H54 (cell line): ENCODE measurements around the gene PREX1.
"Not testable (repeated sequence)": the region's sequence is repeated elsewhere in the genome, so short reads cannot be mapped to it uniquely, and the experiment has no call there.

ENCODE experiments used
- DNase-seq: peaks from one replicate; pipeline ENCODE4 v3.0.0; 2011; ENCODE audit warnings: low spot score, mixed read lengths; ENCODE audit not compliant: insufficient read length
- FAIRE-seq: peaks from 3 replicates; lab custom pipeline; 2011; peaks lifted over from hg19 to GRCh38; lab: Jason Lieb, UNC
- POLR2A ChIP-seq: IDR thresholded peaks from 2 replicates; pipeline ENCODE4 v1.6.1; 2011; ENCODE audit warnings: low read depth, mild to moderate bottlenecking, low read length

The PREX1 gene

DNA sequence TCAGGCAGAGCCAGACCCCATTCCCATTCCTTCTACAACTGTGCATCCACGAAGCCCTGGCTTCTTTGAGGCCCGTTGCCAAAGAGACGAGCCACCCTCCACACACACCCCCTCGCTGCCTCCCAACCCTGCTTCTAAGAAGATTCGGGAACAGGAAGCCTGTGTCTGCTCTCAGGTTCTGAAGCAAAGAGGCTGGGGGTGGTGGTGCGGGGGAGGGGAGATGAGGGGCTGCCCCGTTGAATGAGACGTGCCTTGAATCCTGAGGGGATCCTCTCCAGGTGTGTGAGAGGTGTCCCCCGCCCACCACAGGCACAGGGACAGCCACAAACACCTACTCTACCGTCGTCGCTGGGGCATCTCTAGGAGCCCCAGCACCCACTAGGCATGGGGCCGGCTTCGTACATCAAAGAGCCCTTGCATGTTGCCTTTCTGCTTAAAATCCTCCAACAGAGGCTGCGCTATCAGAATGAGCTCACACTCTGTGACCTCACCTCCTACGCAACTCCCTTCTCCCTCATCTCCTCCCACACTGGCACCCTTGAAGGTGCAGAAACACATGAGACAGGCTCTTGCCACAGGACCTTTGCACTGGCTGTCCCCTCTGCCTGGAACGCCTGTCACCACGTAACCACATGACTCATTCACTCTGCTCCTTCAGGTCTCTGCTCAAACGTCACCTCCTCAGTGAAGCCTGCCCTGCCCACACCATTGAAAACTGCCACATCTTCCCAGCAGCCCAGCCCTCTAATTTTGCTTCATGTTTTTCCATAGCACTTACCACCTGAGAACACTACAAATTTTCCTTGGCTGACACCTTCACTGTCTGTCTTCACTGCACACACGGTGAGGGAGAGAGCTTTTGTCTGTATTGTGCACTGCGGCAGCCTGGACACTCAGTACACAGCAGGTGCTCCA is 58.5 kb downstream of the PREX1 start:
- FAIRE-seq = no peak
- no peak for DNase-seq
- no peak for TF ChIP-seq POLR2A

DNA sequence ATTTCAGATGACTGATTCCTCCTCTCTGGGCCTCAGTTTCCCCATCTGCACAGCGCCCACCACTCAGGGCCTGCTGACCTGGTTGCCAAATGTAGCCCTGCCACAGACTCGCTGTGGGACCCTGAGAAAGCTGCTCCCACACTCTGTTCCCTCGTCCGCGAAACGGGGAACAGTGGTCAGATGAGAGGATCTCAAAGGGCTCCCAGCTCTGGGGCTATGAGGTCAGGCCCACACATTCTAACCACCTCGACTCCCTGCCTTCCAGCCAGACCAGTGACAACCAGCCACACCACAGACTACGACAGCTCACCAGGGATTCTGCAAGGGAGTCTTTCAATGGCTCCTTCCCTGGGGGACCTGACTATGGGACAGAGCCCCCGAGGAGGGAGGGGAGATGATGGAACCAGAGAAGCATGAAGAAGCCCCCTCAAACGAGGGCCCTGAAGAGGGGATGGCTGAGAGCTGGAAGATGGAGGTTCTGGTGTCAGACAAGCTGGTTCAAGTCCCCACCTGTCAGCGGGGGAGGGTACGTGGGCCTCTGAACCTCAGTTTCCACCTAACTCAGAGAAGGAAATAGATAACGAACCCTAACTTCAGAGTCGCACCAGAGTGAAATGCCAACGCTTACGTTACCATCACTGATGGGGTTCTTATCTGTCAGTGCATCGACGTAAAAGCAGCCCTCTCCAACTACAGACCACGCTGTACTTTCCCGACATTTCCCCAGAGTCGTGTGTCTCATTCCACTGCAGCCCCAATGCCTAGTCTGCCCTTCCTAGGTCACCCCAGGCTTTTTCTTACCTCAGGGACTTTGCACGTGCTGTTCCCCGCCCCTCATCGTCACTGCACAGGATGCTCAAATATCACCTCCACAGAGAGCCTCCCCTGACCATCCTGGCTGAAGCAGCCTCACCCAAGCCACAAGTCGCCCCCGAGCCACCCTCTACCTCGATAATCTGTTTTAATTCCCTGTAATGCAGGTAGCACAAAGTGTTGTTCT is 60.5 kb downstream of the PREX1 start:
- no peak for TF ChIP-seq POLR2A
- FAIRE-seq (no peak), DNase-seq (no peak)

DNA sequence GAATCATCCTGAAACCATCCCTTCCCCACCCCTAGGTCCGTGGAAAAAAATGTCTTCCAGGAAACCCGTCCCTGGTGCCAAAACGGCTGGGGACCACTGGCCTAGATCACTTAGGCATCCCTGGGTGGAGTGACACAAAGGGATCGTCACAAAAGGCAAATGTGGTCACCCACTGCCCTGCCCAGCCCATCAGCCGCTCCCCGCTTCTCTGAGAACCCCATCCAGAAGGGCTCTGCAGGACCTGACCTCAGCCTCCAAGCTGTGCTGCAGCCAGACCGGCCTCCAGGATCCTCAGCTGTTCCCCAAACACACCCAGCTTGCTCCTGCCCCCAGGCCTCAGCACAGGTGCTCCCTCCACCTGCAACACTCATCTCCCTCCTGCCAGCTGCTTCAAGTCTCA is 61.6 kb downstream of the PREX1 start:
- no peak for TF ChIP-seq POLR2A
- FAIRE-seq = no peak
- DNase-seq = no peak

DNA sequence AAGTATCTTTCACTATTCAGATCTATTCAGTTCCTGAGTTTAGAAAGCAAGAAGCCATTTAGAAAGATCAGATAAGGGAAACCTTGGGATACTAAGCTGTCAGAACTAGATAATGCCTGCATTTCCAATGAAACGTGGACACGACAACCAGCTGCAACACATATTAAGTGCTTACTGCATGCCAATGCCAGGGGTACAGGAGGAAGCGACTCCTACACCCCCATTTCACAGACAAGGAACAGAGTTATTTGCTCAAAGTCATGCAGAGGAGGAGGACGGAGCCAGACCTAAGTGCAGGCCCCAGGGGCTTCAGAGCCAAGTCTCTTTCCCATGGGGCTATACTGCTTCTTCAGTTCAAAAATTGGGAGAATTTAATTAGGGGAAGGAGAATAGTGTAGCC is 62.4 kb downstream of the PREX1 start:
- FAIRE-seq (no peak), DNase-seq (no peak)
- TF ChIP-seq POLR2A = no peak

DNA sequence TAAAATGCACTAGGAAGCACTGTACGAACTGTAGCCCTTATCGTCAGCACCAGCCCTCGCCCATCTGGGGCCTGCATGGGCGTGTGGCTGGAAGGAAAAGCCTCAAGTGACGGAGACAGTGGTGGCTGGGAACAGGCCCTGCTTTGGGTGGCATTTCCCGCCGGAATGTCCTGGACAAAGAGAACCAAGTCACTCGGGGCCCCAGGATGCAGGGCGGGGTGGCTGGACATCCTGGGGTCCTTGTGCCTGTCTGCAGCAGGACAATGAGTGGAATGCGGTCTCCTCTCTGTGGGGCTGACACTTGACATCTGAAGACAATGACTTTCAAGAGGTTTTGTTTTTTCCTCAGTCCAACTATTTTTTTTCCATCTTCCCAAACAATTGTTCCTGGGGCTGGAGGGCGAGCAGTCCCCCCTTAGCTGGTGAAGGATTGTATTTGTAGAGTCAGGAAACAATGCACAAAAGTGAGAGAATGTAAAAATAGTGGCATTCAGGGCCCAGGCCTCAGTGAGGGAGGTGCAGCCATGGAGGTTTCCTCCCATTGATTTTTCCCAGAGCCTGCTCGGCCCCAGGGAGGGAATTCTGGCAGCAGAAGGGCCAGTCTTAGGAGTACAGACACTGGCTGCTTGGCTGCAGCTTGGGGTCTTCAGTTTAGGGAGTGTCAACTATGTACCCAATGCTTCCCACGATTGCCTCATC is 64.4 kb downstream of the PREX1 start:
- FAIRE-seq (no peak), DNase-seq (no peak)
- TF ChIP-seq POLR2A = no peak

DNA sequence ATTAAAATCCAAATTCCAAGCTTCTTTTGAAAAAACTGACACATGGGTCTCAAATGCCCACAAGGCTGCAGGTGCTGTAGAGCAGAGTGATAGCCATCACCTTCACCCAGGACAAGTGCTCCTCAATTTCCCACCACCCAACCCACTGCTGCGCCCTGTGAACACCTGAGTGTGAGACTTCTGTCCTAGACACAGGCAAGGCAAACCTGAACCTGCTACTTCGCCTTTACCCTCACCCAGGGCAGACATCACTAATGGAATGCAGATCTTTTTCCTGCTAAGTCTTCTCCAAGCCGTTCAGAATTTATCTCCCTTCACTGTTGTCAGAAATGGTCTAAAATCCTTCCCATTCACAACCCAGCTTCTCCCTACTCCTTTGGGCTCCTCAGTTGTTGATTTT is 65.9 kb downstream of the PREX1 start:
- DNase-seq (no peak), FAIRE-seq (no peak)
- no peak for TF ChIP-seq POLR2A

DNA sequence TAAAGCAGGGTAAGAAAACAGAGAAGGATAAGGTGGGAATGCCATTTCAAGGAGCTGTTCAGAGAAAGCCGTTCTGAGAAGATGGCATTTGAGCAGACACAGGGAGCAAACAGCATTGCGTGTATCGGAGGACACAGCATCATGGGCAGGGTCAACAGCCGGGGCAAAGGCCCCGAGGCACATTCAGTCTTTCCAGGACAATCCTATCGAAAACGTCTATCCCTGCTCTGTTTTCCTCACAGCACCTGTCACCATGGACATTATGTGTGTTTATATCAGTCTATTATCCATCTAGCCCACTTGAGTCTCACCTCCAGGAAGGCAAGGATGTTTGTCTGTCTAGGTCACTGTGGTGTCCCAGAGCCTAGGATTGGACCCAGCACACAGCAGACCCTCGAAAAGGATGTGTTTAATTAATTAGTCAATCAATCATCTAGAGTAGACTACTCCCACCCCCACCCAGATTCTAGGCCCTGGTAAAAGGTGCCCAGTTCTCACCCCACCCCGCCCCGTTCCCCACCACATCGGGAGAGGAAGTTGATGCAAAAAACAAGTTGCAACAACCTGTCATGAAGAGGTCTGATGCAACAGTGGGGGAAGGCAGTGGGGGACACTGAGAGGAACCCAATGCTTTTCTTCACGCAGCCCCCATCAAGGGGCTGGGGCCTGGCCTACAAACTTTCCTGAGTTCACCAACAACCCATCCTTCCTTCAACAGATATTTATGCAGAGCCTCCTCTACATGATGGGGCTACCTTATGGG is 66.6 kb downstream of the PREX1 start:
- TF ChIP-seq POLR2A = no peak
- no peak for FAIRE-seq
- no peak for DNase-seq

DNA sequence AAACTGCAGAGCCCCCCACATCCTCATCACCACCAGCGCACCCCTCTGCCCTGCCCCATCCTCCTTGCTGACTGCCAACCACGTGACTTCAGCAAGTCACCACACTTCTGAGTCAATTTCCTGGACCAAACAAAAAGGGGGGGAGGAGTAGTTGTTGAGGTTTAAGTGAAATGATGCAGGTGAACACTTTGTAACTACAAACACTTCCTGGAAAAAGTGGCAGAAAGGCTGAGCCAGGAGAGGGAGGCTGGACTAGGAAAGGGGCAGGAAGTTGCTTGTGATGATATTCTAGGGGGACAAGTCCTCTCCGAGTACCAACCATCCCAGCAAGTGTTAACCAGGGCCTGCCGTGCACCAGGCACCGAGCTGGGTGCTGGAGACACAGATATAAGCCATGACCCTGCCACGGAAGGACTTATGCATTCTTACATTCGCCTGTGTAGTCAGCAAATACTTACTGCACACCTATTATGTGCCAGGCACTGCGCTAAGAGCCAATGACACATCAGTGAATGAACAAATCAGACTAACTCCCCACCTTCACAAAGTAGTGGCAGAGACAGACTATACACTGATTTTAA is 67.3 kb downstream of the PREX1 start:
- DNase-seq = peak; percentile 81
- no peak for TF ChIP-seq POLR2A
- peak; percentile 27 for FAIRE-seq

DNA sequence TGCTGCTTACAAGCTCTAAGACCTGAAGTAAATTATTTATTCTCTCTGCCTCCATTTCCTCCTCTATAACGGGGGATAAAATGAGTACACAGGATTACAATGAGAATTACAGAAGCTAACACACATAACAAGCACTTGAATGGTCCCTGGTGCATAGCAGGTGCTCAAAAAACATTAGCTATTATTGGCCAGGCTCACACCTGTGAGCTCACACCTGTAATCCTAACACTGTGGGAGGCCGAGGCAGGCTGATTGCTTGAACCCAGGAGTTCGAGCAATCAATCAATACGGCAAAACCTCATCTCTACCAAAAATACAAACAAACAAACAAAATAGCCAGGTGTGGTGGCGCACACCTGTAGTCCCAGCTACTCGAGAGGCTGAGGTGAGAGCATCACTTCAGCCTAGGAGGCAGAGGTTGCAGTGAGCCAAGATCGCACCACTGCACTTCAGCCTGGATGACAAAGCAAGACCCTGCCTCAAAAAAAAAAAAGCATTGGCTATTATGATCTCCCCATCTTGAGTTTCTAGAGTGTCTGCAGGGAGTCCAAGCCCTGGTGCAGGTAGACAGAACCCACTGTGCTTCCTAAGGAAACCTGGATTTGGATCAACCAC is 68.1 kb downstream of the PREX1 start:
- DNase-seq (no peak), FAIRE-seq (no peak)
- no peak for TF ChIP-seq POLR2A

DNA sequence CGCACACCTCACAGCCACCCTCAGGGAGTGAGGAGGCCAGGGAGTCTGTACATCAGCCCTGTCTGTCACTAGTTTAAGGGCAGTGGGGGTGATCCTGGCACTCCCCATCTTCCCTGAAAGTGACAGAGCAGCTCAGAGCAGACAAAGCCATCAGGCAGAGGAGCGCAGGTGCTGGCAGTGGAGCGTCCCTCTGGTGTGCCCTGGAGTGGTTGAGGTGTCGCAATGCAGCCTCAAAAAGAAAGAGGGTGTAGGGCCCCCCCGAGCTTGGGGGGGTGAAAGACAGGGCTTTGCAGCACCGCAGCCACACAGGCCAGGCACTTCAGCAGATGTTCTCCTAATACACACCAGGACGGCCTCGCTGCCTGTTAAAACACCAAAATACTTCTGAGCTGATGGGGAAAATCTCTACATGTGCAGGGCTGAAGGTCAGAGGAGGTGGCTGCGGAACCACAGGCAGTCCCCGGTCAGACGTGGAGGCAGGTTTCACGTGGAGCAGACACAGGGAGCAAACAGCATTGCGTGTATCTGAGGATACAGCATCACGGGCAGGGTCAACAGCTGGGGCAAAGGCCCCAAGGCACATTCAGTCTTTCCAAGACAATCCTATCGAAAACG is 69.5 kb downstream of the PREX1 start:
- TF ChIP-seq POLR2A = no peak
- DNase-seq = no peak
- no peak for FAIRE-seq

DNA sequence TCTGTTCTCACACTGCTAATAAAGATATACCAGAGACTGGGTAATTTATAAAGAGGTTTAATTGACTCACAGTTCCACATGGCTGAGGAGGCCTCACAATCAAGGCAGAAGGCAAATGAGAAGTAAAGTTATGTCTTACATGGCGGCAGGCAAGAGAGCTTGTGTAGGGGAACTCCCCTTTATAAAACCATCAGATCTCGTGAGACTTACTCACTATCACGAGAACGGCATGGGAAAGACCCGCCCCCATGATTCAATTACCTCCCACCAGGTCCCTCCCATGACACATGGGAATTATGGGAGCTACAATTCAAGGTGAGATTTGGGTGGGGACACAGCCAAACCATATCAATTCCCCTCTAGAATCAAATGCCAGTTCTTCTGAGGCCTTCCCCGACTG is 71.0 kb downstream of the PREX1 start:
- not testable (repeated sequence) for DNase-seq, FAIRE-seq

DNA sequence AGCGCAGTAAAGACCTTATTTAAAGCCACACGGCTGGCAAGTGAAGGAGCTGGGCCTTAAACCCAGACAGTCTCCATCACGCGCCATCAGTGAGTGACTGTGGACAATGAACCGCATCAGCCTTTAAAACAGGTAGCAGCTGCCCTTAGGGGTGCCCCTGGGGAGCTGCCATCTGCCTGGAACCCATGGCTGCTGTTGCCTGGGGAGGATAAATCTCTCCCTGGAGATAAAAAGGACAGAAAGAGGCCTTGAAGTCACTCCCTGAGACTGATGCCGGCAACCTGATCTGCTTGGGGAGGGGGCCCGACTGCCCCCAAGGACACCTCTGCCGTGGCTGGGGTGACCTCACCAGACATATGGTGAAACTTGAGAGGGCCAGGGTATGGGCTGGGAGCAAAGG is 73.5 kb downstream of the PREX1 start:
- DNase-seq = no peak
- FAIRE-seq = no peak
- TF ChIP-seq POLR2A = no peak
